ENCODE data around the gene KLB.
"Not testable (repeated sequence)": the region's sequence is repeated elsewhere in the genome, so short reads cannot be mapped to it uniquely, and the experiment has no call there.

Gene KLB

GRCh38 chr4:39426728-39427127, 20.0 kb downstream of the KLB start:
- no peak for DNase-seq (ENCODE audit: low read depth)

- no peak for DNase-seq (ENCODE audit: low read depth)
Observed at GRCh38 chr4:39427520-39428114, 20.9 kb downstream of the KLB start.

DNA sequence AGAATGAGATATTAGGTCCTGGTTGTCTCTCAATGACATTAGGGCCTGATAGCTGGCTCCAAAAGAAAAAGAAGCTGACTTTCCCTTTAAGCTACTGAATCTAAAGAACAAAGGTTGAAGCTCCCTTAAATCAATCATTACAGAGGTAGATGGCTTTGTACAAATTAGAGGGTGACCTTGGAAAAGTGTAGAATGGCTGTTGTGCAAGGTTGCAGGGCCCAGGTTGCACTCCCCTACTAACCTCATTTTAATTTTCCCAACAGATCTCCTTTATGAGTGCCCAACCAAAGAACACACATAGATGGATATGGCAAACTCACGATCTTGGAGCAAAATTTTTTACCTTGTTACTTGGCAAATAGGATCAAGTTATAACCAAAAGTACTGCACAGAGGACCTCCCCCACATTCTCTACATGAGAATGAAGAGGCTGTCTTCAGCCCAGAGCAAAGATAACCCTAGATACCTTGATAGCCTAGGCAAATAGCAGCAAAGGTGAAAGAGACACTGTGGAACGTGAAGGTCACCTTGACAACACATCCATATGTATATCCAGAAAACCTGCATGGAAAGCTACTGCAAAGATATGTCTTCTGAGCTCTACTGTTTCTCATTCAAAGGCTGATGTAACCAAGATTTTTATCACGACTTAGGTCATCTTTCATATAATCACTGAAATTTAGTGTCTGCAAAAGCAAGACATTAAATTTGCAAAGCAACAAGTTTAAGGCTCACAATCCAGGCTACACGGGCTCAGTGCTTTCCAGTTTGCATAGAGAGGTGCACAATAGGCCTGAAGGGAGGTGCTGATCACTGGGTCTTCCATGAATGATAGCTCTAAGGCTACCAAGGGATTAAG, 23.0 kb downstream of the KLB start:
- no peak for DNase-seq (ENCODE audit: low read depth)

GRCh38 chr4:39433878-39434492, 27.3 kb downstream of the KLB start:
- no peak for DNase-seq (ENCODE audit: low read depth)

DNA sequence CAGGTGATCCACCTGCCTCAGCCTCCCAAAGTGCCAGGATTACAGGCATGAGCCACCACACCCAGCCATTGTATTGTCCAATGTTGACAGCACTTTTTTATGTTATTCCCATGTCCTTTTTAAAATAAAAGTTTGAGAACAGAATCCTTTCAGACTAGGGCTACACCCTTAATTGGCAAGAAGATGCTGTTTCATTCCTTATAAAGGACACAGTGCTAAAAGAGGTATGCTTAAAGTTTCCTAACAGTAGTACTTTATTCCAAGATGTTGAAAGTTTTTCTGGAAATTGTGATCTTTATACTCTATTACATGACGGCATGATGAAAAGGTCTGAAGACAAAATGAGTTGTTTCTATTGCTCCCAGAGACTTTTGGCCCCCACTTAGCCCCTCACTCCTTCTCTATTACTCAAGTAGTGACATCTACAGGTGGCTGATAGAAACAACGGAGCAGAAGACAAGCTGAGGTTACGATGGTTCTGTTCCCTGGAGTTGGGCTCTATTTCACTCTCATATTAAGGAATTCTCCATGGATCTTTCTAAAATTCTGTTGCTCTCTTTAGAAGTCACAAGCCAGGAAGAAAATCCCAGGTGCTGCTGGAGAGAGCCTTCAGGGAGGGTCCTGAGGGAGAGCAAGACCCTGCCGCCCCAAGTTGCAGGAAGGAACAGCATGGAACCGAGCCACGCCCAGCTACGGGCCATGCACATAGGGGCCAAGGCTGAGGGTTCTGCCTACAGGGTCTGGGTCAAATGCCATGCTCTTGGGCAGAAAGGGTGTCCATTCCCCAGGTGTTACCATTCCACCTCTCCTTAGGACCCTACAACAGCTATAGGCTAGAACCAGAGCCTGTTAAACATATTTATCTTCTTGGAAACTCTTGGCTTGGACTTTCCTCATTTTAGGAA, 29.2 kb downstream of the KLB start:
- DNase-seq (ENCODE audit: low read depth), result no peak

DNA sequence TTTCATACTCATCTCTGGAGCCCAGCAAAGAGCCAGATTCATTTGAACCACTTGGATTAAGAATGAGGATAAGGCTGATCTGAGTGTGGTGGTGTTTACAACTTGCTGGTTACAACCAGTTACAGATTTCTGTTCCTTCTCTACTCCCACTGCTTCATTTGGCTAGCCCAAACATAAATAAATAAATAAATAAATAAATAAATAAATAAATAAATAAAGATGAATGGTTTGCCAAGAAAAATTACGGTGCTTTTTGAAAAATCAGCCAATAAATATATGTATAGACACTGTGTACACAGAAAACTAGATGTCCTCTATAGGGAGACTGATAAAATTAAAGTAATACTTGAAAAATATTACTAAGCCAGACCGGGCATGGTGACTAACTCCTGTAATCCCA, 34.9 kb downstream of the KLB start:
- DNase-seq (ENCODE audit: low read depth), result no peak

- DNase-seq (ENCODE audit: low read depth), result no peak
Observed at GRCh38 chr4:39442998-39443397, 36.3 kb downstream of the KLB start.

DNA sequence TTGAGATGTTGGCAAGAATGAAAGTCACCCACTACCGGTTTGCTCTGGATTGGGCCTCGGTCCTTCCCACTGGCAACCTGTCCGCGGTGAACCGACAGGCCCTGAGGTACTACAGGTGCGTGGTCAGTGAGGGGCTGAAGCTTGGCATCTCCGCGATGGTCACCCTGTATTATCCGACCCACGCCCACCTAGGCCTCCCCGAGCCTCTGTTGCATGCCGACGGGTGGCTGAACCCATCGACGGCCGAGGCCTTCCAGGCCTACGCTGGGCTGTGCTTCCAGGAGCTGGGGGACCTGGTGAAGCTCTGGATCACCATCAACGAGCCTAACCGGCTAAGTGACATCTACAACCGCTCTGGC, 39.7 kb downstream of the KLB start:
- DNase-seq (ENCODE audit: low read depth), result no peak

DNA sequence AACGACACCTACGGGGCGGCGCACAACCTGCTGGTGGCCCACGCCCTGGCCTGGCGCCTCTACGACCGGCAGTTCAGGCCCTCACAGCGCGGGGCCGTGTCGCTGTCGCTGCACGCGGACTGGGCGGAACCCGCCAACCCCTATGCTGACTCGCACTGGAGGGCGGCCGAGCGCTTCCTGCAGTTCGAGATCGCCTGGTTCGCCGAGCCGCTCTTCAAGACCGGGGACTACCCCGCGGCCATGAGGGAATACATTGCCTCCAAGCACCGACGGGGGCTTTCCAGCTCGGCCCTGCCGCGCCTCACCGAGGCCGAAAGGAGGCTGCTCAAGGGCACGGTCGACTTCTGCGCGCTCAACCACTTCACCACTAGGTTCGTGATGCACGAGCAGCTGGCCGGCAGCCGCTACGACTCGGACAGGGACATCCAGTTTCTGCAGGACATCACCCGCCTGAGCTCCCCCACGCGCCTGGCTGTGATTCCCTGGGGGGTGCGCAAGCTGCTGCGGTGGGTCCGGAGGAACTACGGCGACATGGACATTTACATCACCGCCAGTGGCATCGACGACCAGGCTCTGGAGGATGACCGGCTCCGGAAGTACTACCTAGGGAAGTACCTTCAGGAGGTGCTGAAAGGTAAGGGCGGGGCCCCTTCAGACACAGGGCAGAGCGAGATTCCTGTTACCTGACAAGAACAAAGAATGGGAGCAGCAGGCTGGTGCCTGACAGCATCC, 40.3 kb downstream of the KLB start:
- DNase-seq (ENCODE audit: low read depth), result peak; percentile 26

DNA sequence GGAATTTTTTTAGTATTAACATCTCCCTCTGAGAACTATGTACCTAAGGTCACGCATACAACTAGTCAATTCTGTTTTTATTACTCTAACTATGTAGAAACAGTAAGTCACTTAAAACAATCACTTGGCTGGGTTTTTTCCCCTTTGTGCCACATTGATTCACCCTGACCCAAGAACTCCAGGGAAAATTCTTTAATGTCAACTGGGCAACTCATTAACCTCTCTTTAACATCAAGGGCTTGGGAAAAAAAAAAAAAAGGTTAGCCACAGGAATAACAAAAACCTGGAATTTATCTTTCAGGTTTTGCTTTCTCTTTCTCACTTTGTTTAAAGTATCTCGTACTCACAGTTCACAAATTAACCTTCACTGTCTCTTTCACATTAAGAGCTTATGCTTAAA, 43.9 kb downstream of the KLB start:
- DNase-seq (ENCODE audit: low read depth), result no peak

DNA sequence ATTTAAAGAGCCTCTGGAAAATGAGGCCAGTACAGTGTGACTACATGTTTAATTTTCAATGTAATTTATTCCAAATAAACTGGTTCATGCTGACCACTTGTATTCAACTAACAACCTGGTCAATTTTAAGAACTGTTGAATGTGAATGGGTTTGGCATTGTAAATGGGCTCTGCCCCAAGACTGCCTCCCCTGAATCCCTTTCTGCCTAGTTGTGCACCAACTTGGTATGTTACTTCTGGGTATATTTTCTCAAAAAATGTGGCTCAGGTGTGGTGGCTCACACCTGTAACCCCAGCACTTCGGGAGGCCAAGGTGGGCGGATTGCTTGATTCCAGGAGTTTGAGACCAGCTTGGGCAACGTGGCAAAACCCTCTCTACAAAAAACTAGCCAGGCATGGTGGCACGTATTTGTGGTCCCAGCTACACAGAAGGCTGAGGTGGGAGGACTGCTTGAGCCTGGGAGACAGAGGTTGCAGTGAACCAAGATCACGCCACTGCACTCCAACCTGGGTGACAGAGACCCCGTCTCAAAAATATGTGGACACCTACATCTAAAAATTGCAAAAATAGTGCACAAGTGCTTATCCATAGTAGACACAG, 44.8 kb downstream of the KLB start:
- DNase-seq (ENCODE audit: low read depth), result no peak

DNA sequence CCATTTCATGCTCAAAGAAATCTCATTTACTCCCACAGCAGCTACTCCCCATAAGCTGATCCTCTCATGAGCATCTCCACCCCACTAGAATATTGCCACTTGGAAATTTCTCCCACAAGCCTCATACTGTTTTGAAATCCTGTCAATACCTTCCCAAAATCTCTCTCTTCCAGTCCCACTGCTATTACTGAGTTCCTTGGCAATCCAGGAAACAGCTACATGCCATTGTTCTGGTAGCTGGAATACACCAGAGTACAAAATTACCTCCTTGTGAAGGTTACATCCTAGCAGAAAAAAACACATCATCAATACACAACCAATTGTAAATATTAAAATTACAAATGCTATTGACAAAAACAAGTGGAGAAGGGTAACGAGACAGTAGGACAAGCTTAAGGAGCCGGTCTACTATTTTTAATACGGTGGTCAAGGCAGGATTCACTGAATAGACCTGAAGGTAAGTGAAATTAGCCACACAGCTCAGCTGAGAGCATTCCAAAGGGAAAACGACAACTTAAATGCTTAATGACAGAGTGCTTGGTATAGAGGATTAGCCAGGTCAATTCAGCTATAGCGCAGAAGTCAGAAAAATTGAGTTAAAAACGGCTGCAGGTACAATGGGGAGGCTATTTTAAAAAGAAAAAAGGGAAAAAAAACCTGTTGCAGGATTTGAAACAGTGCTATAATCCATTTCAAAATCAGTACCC, 45.6 kb downstream of the KLB start:
- DNase-seq (ENCODE audit: low read depth), result no peak

DNA sequence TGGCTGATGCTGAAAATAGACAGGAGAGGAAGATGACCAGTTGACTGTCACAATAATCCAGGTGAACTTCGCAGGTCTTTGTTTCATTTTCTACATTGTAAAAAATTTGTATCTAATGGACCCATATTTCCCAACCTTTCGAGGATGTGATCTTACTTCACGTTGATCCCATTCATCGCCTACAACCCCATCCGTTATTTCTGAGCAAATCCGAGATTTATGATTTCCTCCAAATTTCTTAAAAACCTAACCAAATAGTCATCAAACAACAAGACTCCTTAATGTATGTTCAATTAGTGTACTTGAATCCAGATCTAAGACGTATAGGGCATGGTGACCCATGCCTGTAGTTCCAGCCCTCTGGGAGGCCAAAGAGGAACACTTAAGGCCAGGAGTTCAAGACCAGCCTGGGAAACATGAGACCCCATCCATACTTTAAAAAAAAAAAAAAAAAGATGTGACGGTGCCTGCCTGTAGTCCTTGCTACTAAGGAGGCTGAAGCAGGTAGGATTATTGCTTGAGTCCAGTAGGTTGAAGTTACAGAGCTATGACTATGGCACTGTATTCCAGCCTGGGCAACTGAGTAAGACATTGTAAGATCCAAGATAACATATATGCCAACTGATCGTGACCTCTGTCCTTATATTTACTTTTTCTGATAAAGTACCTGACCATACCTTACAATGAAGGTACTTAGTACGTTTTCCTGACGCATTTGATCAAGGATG, 46.3 kb downstream of the KLB start:
- no peak for DNase-seq (ENCODE audit: low read depth)

DNA sequence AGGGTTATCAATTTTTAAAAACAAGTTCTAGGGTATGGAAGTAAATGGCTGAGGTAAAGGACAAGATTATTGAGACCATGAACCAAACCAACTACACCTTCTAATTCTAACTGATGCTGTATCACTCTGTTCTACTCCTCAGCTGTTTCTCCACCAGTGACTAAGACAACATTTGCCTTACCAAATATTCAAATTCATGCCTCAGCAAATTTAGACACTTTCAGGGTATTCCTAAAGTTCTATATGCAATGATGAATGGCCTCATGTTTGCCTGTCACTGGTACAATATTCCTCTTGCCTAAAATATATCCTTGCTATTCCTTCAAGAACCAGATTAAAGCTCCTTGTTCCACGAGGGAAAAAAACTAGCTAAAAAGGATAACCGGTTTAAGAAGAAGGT, 47.0 kb downstream of the KLB start:
- no peak for DNase-seq (ENCODE audit: low read depth)

DNA sequence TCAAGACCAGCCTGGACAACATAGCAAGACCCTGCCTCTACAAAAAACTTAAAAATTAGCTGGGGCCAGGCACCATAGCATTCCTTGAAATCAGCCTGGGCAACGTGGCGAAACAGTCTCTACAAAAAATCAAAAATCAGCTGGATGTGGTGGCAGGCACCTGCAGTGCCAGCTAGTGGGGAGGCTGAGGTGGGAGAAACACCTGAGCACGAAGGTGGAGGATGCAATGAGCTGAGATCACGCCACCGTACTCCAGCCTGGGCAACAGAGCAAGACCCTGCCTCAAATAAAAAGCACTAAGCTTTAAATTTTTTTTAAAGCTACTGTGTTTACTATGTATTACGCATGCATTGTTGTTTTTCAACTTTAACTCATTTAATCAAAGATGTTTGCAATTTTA, 48.8 kb downstream of the KLB start:
- no peak for DNase-seq (ENCODE audit: low read depth)

- no peak for DNase-seq (ENCODE audit: low read depth)
Observed at GRCh38 chr4:39456946-39457763, 50.4 kb downstream of the KLB start.

GRCh38 chr4:39458161-39458504, 51.4 kb downstream of the KLB start:
- not testable (repeated sequence) for DNase-seq (ENCODE audit: low read depth)

DNA sequence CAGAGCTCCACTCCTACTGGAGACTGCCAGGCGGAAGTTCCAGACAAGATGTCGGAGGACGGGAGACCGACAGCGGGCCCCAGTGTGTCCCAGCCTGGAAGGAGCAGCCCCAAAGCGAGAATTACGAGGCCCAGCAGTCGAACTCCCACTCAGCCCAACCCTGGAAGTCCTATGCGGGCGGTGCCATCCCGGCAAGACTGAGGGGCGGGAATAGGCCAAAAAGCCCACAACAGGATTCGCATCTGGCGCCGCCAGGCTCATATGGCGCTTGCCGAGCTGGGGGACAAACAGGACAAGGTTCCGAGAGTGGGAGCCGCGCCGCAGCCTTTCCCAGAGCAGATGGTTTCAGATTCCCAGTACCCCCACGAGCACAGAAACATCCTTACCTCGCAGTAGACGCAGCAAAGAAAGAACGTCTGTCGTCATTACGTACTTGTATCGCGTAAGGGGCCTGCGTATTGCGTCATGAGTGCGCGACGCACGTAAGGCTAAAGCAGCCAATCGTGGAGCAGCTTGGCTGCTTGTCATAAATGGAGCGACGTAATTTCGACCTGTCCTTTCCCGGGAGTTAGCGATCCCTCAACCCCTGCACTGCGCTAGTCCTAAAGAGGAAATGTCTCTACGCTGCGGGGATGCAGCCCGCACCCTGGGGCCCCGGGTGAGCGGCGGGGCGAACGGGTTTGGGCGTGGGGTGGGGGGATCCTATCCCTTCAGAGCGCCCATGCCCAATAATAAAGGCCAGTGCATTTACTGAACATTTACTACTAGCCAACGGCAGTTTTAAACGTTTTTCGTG, 52.0 kb downstream of the KLB start, which contains the start of the genes LIAS and RPL9:
TSS of gene LIAS (plus strand) at position 552 of the 796 bp plus-strand sequence. CDS start at position 614, 62 bp downstream.
TSS of gene RPL9 (minus strand) at position 418 of the 796 bp plus-strand sequence. CDS start 483 bp downstream, outside the sequence.
- DNase-seq (ENCODE audit: low read depth), result peak; percentile 88

All from activated T-helper 1 cell treated with Interleukin-2 at 50 U/mL for 16 hours (primary cell).